ENCODE measurements around the gene MCFD2. TPM values are rescaled to one million over a fixed set of nuclear protein-coding genes. Genes with fewer than 3 reads are reported as not detected.

The MCFD2 gene
- total RNA-seq, 1 experiment from 2014 or later = 84.9 TPM

GRCh38 chr2:46873604-46874068, 42.0 kb downstream of the MCFD2 start:
- Histone ChIP-seq H3K36me3 (ENCODE audit: control insufficient read depth, insufficient read depth, low read length) (no peaks in the 10 kb centered on the region), H3K9me3 (ENCODE audit: control insufficient read depth, insufficient read depth, low read depth, low read length) (no peaks in the 10 kb centered on the region; the same call in 1 of the 2 replicates), H3K27me3 (ENCODE audit: control insufficient read depth, insufficient read depth, low read length) (no peaks in the 10 kb centered on the region), H3K4me3 (ENCODE audit: low read depth in 2 of 2, low read length in 2 of 2) (no peak overlapping the region), H3K4me1 (ENCODE audit: control insufficient read depth, insufficient read depth, low read length) (peaks cover 25% of the 10 kb centered on the region), H3K27ac (ENCODE audit: low read length) (peak overlapping the region; percentile 78)
- ChIA-PET CTCF (interaction anchor here (0.5 to 1.2 kb wide), 3 partner anchors 43 to 97 kb away, joined by 3 read pairs; no protein-coding TSS in a partner anchor), POLR2A (interaction anchor here (0.6 kb wide), 1 partner anchor 455 kb away, joined by 3 read pairs; no protein-coding TSS in a partner anchor)
- intact Hi-C loops (cut with micrococcal nuclease; ENCODE audit: unreplicated experiment) (no loop called here), in situ Hi-C loops (cut with HindIII; ENCODE audit: low pct_unique_long_range_greater_than_20kb, low sequenced_read_pairs) (no loop called here)
- ATAC-seq (peak; percentile 97), DNase-seq (ENCODE audit: low read depth, low spot score) (peak; percentile 89)
- no peak for TF ChIP-seq SIN3A (IDR thresholded peaks at IDR 0.05; ENCODE audit: borderline replicate concordance, insufficient read depth, low read depth, low read length)
- TF ChIP-seq POLR2AphosphoS5 (IDR thresholded peaks at IDR 0.05; ENCODE audit: low read depth, low read length) = no peak
- peak; percentile 55; the same call in 1 of the 2 replicates for TF ChIP-seq TCF7L2 (IDR thresholded peaks at IDR 0.05; ENCODE audit: low read depth, low read length)
- no TSS peak for BruUV-seq (replicated peaks)

GRCh38 chr2:46872902-46873603, 42.6 kb downstream of the MCFD2 start:
- no TSS peak for BruUV-seq (replicated peaks)
- in situ Hi-C loops (cut with HindIII; ENCODE audit: low pct_unique_long_range_greater_than_20kb, low sequenced_read_pairs) = no loop called here
- no peak for DNase-seq (ENCODE audit: low read depth, low spot score)
- ChIA-PET CTCF (interaction anchor here (1.2 kb wide), 1 partner anchor 96 kb away, joined by 3 read pairs; no protein-coding TSS in a partner anchor), POLR2A (interaction anchor here (0.6 kb wide), 1 partner anchor 455 kb away, joined by 3 read pairs; no protein-coding TSS in a partner anchor)
- no peaks in the 10 kb centered on the region for H3K36me3 ChIP-seq (ENCODE audit: control insufficient read depth, insufficient read depth, low read length)
- TF ChIP-seq, protein P1, sequence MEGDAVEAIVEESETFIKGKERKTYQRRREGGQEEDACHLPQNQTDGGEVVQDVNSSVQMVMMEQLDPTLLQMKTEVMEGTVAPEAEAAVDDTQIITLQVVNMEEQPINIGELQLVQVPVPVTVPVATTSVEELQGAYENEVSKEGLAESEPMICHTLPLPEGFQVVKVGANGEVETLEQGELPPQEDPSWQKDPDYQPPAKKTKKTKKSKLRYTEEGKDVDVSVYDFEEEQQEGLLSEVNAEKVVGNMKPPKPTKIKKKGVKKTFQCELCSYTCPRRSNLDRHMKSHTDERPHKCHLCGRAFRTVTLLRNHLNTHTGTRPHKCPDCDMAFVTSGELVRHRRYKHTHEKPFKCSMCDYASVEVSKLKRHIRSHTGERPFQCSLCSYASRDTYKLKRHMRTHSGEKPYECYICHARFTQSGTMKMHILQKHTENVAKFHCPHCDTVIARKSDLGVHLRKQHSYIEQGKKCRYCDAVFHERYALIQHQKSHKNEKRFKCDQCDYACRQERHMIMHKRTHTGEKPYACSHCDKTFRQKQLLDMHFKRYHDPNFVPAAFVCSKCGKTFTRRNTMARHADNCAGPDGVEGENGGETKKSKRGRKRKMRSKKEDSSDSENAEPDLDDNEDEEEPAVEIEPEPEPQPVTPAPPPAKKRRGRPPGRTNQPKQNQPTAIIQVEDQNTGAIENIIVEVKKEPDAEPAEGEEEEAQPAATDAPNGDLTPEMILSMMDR (IDR thresholded peaks at IDR 0.05) = no peak
- TF ChIP-seq, protein P2, sequence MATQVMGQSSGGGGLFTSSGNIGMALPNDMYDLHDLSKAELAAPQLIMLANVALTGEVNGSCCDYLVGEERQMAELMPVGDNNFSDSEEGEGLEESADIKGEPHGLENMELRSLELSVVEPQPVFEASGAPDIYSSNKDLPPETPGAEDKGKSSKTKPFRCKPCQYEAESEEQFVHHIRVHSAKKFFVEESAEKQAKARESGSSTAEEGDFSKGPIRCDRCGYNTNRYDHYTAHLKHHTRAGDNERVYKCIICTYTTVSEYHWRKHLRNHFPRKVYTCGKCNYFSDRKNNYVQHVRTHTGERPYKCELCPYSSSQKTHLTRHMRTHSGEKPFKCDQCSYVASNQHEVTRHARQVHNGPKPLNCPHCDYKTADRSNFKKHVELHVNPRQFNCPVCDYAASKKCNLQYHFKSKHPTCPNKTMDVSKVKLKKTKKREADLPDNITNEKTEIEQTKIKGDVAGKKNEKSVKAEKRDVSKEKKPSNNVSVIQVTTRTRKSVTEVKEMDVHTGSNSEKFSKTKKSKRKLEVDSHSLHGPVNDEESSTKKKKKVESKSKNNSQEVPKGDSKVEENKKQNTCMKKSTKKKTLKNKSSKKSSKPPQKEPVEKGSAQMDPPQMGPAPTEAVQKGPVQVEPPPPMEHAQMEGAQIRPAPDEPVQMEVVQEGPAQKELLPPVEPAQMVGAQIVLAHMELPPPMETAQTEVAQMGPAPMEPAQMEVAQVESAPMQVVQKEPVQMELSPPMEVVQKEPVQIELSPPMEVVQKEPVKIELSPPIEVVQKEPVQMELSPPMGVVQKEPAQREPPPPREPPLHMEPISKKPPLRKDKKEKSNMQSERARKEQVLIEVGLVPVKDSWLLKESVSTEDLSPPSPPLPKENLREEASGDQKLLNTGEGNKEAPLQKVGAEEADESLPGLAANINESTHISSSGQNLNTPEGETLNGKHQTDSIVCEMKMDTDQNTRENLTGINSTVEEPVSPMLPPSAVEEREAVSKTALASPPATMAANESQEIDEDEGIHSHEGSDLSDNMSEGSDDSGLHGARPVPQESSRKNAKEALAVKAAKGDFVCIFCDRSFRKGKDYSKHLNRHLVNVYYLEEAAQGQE (IDR thresholded peaks at IDR 0.05; ENCODE audit: insufficient read depth in 1 of 2, low read depth in 2 of 2, low read length in 1 of 2) = no peak
- no peak for TF ChIP-seq SIN3A (IDR thresholded peaks at IDR 0.05; ENCODE audit: borderline replicate concordance, insufficient read depth, low read depth, low read length)
- TF ChIP-seq POLR2AphosphoS5 (IDR thresholded peaks at IDR 0.05; ENCODE audit: low read depth, low read length) = no peak
- no peak for TF ChIP-seq TCF7L2 (IDR thresholded peaks at IDR 0.05; ENCODE audit: low read depth, low read length)
- peak overlapping the region; percentile 78 for H3K27ac ChIP-seq (ENCODE audit: low read length)
- ATAC-seq = peak; percentile 47
- intact Hi-C loops (cut with micrococcal nuclease; ENCODE audit: unreplicated experiment) = no loop called here
- no peaks in the 10 kb centered on the region; the same call in 1 of the 2 replicates for H3K9me3 ChIP-seq (ENCODE audit: control insufficient read depth, insufficient read depth, low read depth, low read length)
- no peaks in the 10 kb centered on the region for H3K27me3 ChIP-seq (ENCODE audit: control insufficient read depth, insufficient read depth, low read length)
- no peak overlapping the region for H3K4me3 ChIP-seq (ENCODE audit: low read depth in 2 of 2, low read length in 2 of 2)
- peaks cover 25% of the 10 kb centered on the region for H3K4me1 ChIP-seq (ENCODE audit: control insufficient read depth, insufficient read depth, low read length)
